HG02870 (cell line): ENCODE measurements around the gene HCAR3.
"Not testable (repeated sequence)": the region's sequence is repeated elsewhere in the genome, so short reads cannot be mapped to it uniquely, and the experiment has no call there.

ENCODE experiments used
- ATAC-seq: cut with Tn5 transposase; IDR thresholded peaks from one replicate; pipeline ENCODE4 v1.9.1; 2021; ENCODE audit warnings: mild to moderate bottlenecking, moderate library complexity; ENCODE audit not compliant: unreplicated experiment

Gene HCAR3

GRCh38 chr12:122716658-122717057 lies at the start of gene HCAR3:
Gene HCAR3 (minus strand): TSS chr12:122716811. CDS start chr12:122716737, 74 bp downstream.
- ATAC-seq, result not testable (repeated sequence)

GRCh38 chr12:122757568-122757967 lies 41.0 kb upstream of the HCAR3 start:
- ATAC-seq, result no peak

- no peak for ATAC-seq
Measured at GRCh38 chr12:122754790-122755189, 38.2 kb upstream of the HCAR3 start.

- ATAC-seq, result no peak
Measured at GRCh38 chr12:122753319-122753650, 36.7 kb upstream of the HCAR3 start.

- ATAC-seq, result peak; percentile 94
Measured at GRCh38 chr12:122752464-122753318, 36.1 kb upstream of the HCAR3 start, which contains the start of gene DENR. Gene DENR (plus strand): TSS chr12:122752824. CDS start chr12:122753702, 878 bp downstream.

GRCh38 chr12:122750781-122751515 lies 34.3 kb upstream of the HCAR3 start:
- not testable (repeated sequence) for ATAC-seq

- ATAC-seq, result no peak
Measured at GRCh38 chr12:122749569-122750332, 33.1 kb upstream of the HCAR3 start.

GRCh38 chr12:122747224-122748135 lies 30.9 kb upstream of the HCAR3 start:
- ATAC-seq, result no peak

GRCh38 chr12:122743895-122744525 lies 27.4 kb upstream of the HCAR3 start:
- ATAC-seq, result no peak

GRCh38 chr12:122740351-122740750 lies 23.7 kb upstream of the HCAR3 start:
- ATAC-seq, result no peak

GRCh38 chr12:122738571-122738970 lies 22.0 kb upstream of the HCAR3 start:
- ATAC-seq, result no peak

- no peak for ATAC-seq
Measured at GRCh38 chr12:122732611-122733010, 16.0 kb upstream of the HCAR3 start.

- no peak for ATAC-seq
Measured at GRCh38 chr12:122732170-122732569, 15.6 kb upstream of the HCAR3 start.

- ATAC-seq, result no peak
Measured at GRCh38 chr12:122730215-122731014, 13.8 kb upstream of the HCAR3 start, which contains the start of gene HCAR1. Gene HCAR1 (minus strand): TSS chr12:122730844. CDS start chr12:122730339, 505 bp downstream.

GRCh38 chr12:122729583-122730214 lies 13.1 kb upstream of the HCAR3 start:
- ATAC-seq, result no peak

- no peak for ATAC-seq
Measured at GRCh38 chr12:122726080-122726558, 9.5 kb upstream of the HCAR3 start.

GRCh38 chr12:122725452-122726079 lies 9.0 kb upstream of the HCAR3 start:
- ATAC-seq, result no peak
